HL-60 (cell line): ENCODE data around the gene TEX52.
A peak's percentile ranks its signal among the peaks of the same experiment; 100 is the strongest.

Experiments
- DNase-seq, 2 experiments: peaks; one replicate each; pipeline ENCODE4 v3.0.0-alpha.2; 2010 to 2020; ENCODE audit warnings: low read depth in 1 of 2, low spot score in 1 of 2
- H3K27ac ChIP-seq: fragments of 250-450 bp; sonication (Bioruptor Pico); replicated peaks from 2 replicates; pipeline ENCODE4 v1.5.1; 2020; ENCODE audit warnings: mild to moderate bottlenecking, moderate library complexity
- H3K27me3 ChIP-seq: fragments of 250-450 bp; sonication (Bioruptor Pico); 2 replicates; pipeline ENCODE4 v1.5.1; 2021; ENCODE audit warnings: mild to moderate bottlenecking, moderate library complexity; ENCODE audit not compliant: insufficient read depth, poor library complexity, severe bottlenecking
- H3K4me3 ChIP-seq: replicated peaks from 2 replicates; pipeline ENCODE4 v1.5.1; 2011; ENCODE audit warnings: mild to moderate bottlenecking, control low read depth, low read length; ENCODE audit not compliant: insufficient read depth
- CTCF ChIP-seq: IDR thresholded peaks from one replicate; pipeline ENCODE4 v1.5.1; 2011; ENCODE audit warnings: low read length, control low read depth, inconsistent platforms; ENCODE audit not compliant: insufficient read depth
- GABPA ChIP-seq: IDR thresholded peaks from 2 replicates; pipeline ENCODE4 v1.6.1; 2012; ENCODE audit warnings: low read depth
- POLR2AphosphoS5 ChIP-seq: IDR thresholded peaks from 2 replicates; pipeline ENCODE4 v1.6.1; 2012; ENCODE audit warnings: low read depth
- SPI1 ChIP-seq: IDR thresholded peaks from 2 replicates; pipeline ENCODE4 v1.6.1; 2012; ENCODE audit warnings: low read depth, mild to moderate bottlenecking, borderline replicate concordance
- TF ChIP-seq, protein P1 (sequence below): IDR thresholded peaks from 2 replicates; pipeline ENCODE4 v1.6.1; 2012; ENCODE audit warnings: low read depth; ENCODE audit not compliant: insufficient replicate concordance

Gene TEX52

GRCh38 chr12:2855546-2855945 lies 1.3 kb downstream of the TEX52 start:
- no peak overlapping the region for H3K27ac ChIP-seq
- no peak for TF ChIP-seq SPI1
- TF ChIP-seq POLR2AphosphoS5: no peak
- no peak for TF ChIP-seq CTCF

GRCh38 chr12:2854669-2855453 lies 2.0 kb downstream of the TEX52 start:
- Histone ChIP-seq H3K27ac (no peak overlapping the region), H3K27me3 (no peaks in the 10 kb centered on the region), H3K4me3 (no peak overlapping the region)
- TF ChIP-seq SPI1: no peak
- TF ChIP-seq CTCF: no peak
- no peak for DNase-seq

More at GRCh38 chr12:2855546-2855945, 1.3 kb downstream of the TEX52 start:
- Histone ChIP-seq H3K4me3 (no peak overlapping the region), H3K27me3 (no peaks in the 10 kb centered on the region)
- no peak for DNase-seq

DNA sequence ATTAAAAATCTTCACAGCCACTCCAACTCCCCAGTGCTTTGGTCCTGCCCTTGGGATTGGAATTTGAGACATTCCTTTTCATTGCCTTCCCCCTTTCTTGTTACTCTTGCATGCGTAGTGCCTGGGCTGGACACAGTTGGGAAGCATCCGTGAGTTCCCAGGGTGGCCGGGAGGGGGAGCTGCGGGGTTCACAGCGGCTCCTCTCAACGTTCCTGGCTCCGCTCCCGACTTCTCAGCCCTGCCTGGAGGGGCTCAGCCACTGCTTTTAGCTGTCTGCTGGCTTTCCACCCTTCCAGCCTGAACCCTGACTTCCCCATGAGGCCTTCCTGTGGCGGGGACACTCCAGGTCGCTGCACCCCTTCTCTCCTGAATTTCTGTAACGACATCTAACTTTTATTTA lies 3.2 kb downstream of the TEX52 start:
- peak in 1 of 2 experiments; percentile 15 for DNase-seq

GRCh38 chr12:2851931-2852330 lies 4.9 kb downstream of the TEX52 start:
- H3K27ac ChIP-seq: no peak overlapping the region
- TF ChIP-seq POLR2AphosphoS5: no peak
- no peak for TF ChIP-seq SPI1
- no peak for TF ChIP-seq CTCF
- TF ChIP-seq, protein P1, sequence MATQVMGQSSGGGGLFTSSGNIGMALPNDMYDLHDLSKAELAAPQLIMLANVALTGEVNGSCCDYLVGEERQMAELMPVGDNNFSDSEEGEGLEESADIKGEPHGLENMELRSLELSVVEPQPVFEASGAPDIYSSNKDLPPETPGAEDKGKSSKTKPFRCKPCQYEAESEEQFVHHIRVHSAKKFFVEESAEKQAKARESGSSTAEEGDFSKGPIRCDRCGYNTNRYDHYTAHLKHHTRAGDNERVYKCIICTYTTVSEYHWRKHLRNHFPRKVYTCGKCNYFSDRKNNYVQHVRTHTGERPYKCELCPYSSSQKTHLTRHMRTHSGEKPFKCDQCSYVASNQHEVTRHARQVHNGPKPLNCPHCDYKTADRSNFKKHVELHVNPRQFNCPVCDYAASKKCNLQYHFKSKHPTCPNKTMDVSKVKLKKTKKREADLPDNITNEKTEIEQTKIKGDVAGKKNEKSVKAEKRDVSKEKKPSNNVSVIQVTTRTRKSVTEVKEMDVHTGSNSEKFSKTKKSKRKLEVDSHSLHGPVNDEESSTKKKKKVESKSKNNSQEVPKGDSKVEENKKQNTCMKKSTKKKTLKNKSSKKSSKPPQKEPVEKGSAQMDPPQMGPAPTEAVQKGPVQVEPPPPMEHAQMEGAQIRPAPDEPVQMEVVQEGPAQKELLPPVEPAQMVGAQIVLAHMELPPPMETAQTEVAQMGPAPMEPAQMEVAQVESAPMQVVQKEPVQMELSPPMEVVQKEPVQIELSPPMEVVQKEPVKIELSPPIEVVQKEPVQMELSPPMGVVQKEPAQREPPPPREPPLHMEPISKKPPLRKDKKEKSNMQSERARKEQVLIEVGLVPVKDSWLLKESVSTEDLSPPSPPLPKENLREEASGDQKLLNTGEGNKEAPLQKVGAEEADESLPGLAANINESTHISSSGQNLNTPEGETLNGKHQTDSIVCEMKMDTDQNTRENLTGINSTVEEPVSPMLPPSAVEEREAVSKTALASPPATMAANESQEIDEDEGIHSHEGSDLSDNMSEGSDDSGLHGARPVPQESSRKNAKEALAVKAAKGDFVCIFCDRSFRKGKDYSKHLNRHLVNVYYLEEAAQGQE: no peak
- no peak for TF ChIP-seq GABPA
- no peak overlapping the region for H3K4me3 ChIP-seq
- H3K27me3 ChIP-seq: no peaks in the 10 kb centered on the region
- no peak for DNase-seq

More for the DNA sequence above, 3.2 kb downstream of the TEX52 start:
- Histone ChIP-seq H3K27me3 (no peaks in the 10 kb centered on the region), H3K27ac (no peak overlapping the region), H3K4me3 (no peak overlapping the region)
- TF ChIP-seq, protein P1: no peak
- no peak for TF ChIP-seq SPI1
- TF ChIP-seq GABPA: no peak
- TF ChIP-seq CTCF: peak; percentile 27
